GM12878 (cell line): ENCODE results near the gene DIP2C. TPM values are rescaled to one million over a fixed set of nuclear protein-coding genes. Genes with fewer than 3 reads are reported as not detected.

Source experiments
- ATAC-seq: fragments of 200-7000 bp; cut with Tn5 transposase; 3 replicates; pipeline ENCODE4 v1.9.1; 2020; ENCODE audit warnings: mild to moderate bottlenecking, moderate library complexity
- BruUV-seq: library from RNA; stranded (reverse); fragments of 400-500 nt; replicated peaks from 2 replicates; lab custom pipeline; 2021; lab: Mats Ljungman, UMichigan
- CTCF ChIA-PET: fragments of 300-600 bp; sonication (Branson Sonifier 250); formaldehyde crosslinking; extraction: SDS; loops from one replicate; lab custom pipeline; 2021; ENCODE audit warnings: inconsistent platforms; lab: Yijun Ruan, JAX
- POLR2A ChIA-PET: fragments of 350-600 bp; formaldehyde crosslinking; extraction: SDS; loops from one replicate; lab custom pipeline; 2021; ENCODE audit warnings: inconsistent platforms; lab: Charles Lee
- RAD21 ChIA-PET: fragments of 300-600 bp; sonication (Branson Sonifier 250); formaldehyde crosslinking; loops from one replicate; lab custom pipeline; 2023; ENCODE audit warnings: antibody characterized with exemption; ENCODE audit not compliant: unreplicated experiment; lab: Charles Lee
- SMC1A ChIA-PET: fragments of 300-600 bp; sonication (Branson Sonifier 250); formaldehyde crosslinking; loops from one replicate; lab custom pipeline; 2023; ENCODE audit not compliant: unreplicated experiment, uncharacterized antibody; lab: Charles Lee
- DNase-seq: peaks from one replicate; pipeline ENCODE4 v3.0.0-alpha.2; 2011; ENCODE audit warnings: low read depth, low spot score
- FAIRE-seq: peaks from 3 replicates; lab custom pipeline; 2011; peaks lifted over from hg19 to GRCh38; lab: Jason Lieb, UNC
- H2AFZ ChIP-seq: 2 replicates; pipeline ENCODE4 v1.6.0; 2011; ENCODE audit warnings: low read depth, low read length, control low read depth; ENCODE audit not compliant: control insufficient read depth
- H3K27ac ChIP-seq: 2 replicates; pipeline ENCODE4 v1.5.1; 2011; ENCODE audit warnings: control low read depth; ENCODE audit not compliant: control insufficient read depth, insufficient read depth
- H3K27me3 ChIP-seq, 2 experiments: replicated peaks in 1 of 2; 2 replicates each; pipeline versions ENCODE4 v1.6.0 to v1.6.1; 2011; ENCODE audit warnings: low read length in 1 of 2; ENCODE audit not compliant: control insufficient read depth in 2 of 2, insufficient read depth in 2 of 2
- H3K36me3 ChIP-seq, 2 experiments: 2 replicates each; pipeline ENCODE4 v1.5.1; 2011; ENCODE audit warnings: low read length in 1 of 2; ENCODE audit not compliant: control insufficient read depth in 2 of 2, insufficient read depth in 2 of 2
- H3K4me1 ChIP-seq: 2 replicates; pipeline ENCODE4 v1.6.1; 2011; ENCODE audit warnings: mild to moderate bottlenecking, low read length, moderate library complexity, mixed read lengths; ENCODE audit not compliant: control insufficient read depth, insufficient read depth
- H3K4me2 ChIP-seq: 2 replicates; pipeline ENCODE4 v1.6.0; 2011; ENCODE audit warnings: control low read depth; ENCODE audit not compliant: control insufficient read depth, insufficient read depth
- H3K4me3 ChIP-seq: fragments of 200-600 bp; sonication (generic); 2 replicates; pipeline ENCODE4 v1.5.1; 2016
- H3K79me2 ChIP-seq: 2 replicates; pipeline ENCODE4 v1.6.0; 2011; ENCODE audit warnings: low read length; ENCODE audit not compliant: control insufficient read depth, insufficient read depth
- H3K9ac ChIP-seq: 2 replicates; pipeline ENCODE4 v1.8.0; 2011; ENCODE audit warnings: low read length, control low read depth, mixed read lengths; ENCODE audit not compliant: control insufficient read depth, insufficient read depth
- H3K9me3 ChIP-seq: replicated peaks from 3 replicates; pipeline ENCODE4 v1.5.1; 2011; ENCODE audit warnings: mild to moderate bottlenecking, low read length; ENCODE audit not compliant: control insufficient read depth, insufficient read depth
- H4K20me1 ChIP-seq: 2 replicates; pipeline ENCODE4 v1.6.0; 2011; ENCODE audit not compliant: control insufficient read depth, insufficient read depth
- CBX3 ChIP-seq: fragments of 200-600 bp; sonication (generic); IDR thresholded peaks from 2 replicates; pipeline ENCODE4 v1.6.1; 2016; ENCODE audit warnings: low read depth, borderline replicate concordance
- IRF4 ChIP-seq: IDR thresholded peaks from 2 replicates; pipeline ENCODE4 v1.6.1; 2011; ENCODE audit warnings: low read depth, low read length
- POLR2AphosphoS2 ChIP-seq: IDR thresholded peaks from 2 replicates; pipeline ENCODE4 v1.6.1; 2011; ENCODE audit warnings: low read depth, mild to moderate bottlenecking, low read length, improper control_type of control experiment, moderate library complexity
- WGBS: methylation state at CpG from one replicate; pipeline ENCODE4 v1.1.6; 2016; ENCODE audit warnings: low lambda C conversion rate; ENCODE audit not compliant: insufficient replicate concordance, insufficient coverage; ENCODE audit errors: missing lambda C conversion rate; 5-methylcytosine and 5-hydroxymethylcytosine counted together
- in situ Hi-C: fragments of 300-500 bp; cut with MboI; formaldehyde crosslinking; loops from 9 replicates; pipeline ENCODE4 v1.14.3; 2018; ENCODE audit warnings: mixed read lengths
- intact Hi-C: fragments of 100-400 bp; cut with micrococcal nuclease; formaldehyde crosslinking; loops from one replicate; pipeline ENCODE4 v1.14.2; 2022; ENCODE audit not compliant: unreplicated experiment
- polyA plus RNA-seq, 11 experiments: library from polyadenylated mRNA; depleted of rRNA in 4 of 11; unstranded in 6 of 11; stranded (reverse) in 5 of 11; fragments of >200 nt; fragmentation: Nextera tagmentation in 4 of 11; fragmentation: Illumina TruSeq in 1 of 11; extraction: Ambion mirVana in 4 of 11; extraction: Trizol in 1 of 11; gene quantifications; 1 replicate in 1 of 11; 2 replicates in 10 of 11; pipeline versions ENCODE4 v1.2.1 to v1.2.3, GENCODE V29; 2011 to 2016; ENCODE audit warnings: inconsistent platforms in 2 of 11, missing spikeins in 2 of 11, low read depth in 1 of 11
- total RNA-seq, 4 experiments: library from RNA; depleted of rRNA in 3 of 4; stranded (reverse); fragments of >200 nt in 3 of 4; fragmentation: Illumina TruSeq in 1 of 4; extraction: Trizol in 1 of 4; gene quantifications; 2 replicates each; pipeline versions ENCODE4 v1.2.1 to v1.2.3, GENCODE V29; 2013 to 2021
- TF ChIP-seq, protein P1 (sequence below): fragments of 450-650 bp; formaldehyde crosslinking; IDR thresholded peaks from 2 replicates; pipeline ENCODE4 v1.4.0; 2020; ENCODE audit warnings: mild to moderate bottlenecking, moderate library complexity

The DIP2C gene
- total and polyA plus RNA-seq, 10 of the 15 experiments (the other 5 are each of a cell fraction or from before 2014, with no cell fraction given): 0.01 to 0.10 (median 0.06) TPM

DNA sequence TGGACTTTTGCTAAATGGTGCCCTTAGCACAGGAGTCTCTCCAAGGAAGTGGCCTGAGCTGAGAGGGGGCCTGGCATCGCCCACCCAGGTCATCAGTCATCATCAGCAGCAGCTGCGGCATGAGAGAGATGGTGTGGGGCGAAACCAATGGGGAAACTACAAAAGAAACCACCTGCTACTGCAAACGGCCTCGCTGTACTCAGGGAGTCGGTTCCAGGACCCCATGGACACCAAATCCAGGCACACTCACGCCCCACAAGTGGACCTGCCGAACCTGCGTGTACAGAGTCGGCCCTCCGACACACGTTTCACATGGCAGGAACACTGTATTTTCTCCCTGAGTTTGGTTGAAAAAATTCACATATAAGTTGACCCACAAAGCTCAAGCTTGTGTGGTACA lies 37.8 kb downstream of the DIP2C start:
- intact Hi-C loops: no loop called here
- in situ Hi-C loops: no loop called here
- Histone ChIP-seq H3K4me1 (no peaks in the 10 kb centered on the region), H3K9me3 (no peaks in the 10 kb centered on the region), H2AFZ (no peak overlapping the region), H3K36me3 (no peaks in the 10 kb centered on the region), H4K20me1 (no peaks in the 10 kb centered on the region), H3K4me2 (no peak overlapping the region), H3K4me3 (no peak overlapping the region), H3K27ac (no peak overlapping the region), H3K27me3 (no peaks in the 10 kb centered on the region), H3K79me2 (no peaks in the 10 kb centered on the region), H3K9ac (no peak overlapping the region)
- ChIA-PET SMC1A (no interaction called here), POLR2A (no interaction called here), CTCF (no interaction called here), RAD21 (no interaction called here)
- FAIRE-seq (no peak), DNase-seq (no peak), ATAC-seq (no peak)
- TF ChIP-seq POLR2AphosphoS2 (no peak), CBX3 (no peak), IRF4 (no peak)
- WGBS: 51% methylated on average over 12 of the region's 12 CpGs
- BruUV-seq: no TSS peak

DNA sequence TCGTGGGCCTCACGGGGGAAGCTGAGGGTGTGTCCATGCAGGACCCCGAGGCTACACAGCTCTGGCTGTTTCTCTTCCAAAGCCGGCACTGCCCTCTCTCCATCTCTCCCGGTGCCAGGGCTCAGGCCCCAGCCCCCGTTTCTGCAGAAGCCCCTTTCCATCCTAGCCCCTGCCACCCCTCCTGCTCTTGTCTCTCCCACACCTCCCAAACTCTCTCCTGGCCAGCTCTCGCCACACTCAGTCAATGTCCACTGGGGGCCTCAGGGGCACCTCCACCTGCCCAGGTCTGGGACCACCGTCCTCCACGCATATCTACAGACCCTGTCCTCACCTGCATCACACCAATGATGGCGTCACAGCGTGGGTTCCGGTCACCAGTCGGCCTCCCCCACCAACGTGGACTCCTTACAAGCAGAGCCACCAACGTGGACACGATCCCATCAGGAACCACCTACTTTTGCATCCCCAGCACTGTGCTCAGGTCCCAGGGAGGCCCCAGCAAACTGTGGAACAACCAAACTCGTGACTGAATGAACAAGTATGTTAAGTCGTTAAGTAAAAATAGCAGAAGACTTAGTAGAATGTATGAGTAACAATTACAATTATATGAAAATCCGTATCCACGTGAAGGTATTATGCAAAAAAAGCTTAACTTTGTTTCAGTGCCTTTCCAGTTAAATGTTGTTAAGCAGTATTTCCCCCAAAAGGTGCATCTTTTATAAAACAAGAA lies 38.4 kb downstream of the DIP2C start:
- no peak overlapping the region for H3K9ac ChIP-seq
- BruUV-seq: no TSS peak
- RAD21 ChIA-PET: no interaction called here
- no peaks in the 10 kb centered on the region for H3K36me3 ChIP-seq
- no peak for ATAC-seq
- TF ChIP-seq, protein P1, sequence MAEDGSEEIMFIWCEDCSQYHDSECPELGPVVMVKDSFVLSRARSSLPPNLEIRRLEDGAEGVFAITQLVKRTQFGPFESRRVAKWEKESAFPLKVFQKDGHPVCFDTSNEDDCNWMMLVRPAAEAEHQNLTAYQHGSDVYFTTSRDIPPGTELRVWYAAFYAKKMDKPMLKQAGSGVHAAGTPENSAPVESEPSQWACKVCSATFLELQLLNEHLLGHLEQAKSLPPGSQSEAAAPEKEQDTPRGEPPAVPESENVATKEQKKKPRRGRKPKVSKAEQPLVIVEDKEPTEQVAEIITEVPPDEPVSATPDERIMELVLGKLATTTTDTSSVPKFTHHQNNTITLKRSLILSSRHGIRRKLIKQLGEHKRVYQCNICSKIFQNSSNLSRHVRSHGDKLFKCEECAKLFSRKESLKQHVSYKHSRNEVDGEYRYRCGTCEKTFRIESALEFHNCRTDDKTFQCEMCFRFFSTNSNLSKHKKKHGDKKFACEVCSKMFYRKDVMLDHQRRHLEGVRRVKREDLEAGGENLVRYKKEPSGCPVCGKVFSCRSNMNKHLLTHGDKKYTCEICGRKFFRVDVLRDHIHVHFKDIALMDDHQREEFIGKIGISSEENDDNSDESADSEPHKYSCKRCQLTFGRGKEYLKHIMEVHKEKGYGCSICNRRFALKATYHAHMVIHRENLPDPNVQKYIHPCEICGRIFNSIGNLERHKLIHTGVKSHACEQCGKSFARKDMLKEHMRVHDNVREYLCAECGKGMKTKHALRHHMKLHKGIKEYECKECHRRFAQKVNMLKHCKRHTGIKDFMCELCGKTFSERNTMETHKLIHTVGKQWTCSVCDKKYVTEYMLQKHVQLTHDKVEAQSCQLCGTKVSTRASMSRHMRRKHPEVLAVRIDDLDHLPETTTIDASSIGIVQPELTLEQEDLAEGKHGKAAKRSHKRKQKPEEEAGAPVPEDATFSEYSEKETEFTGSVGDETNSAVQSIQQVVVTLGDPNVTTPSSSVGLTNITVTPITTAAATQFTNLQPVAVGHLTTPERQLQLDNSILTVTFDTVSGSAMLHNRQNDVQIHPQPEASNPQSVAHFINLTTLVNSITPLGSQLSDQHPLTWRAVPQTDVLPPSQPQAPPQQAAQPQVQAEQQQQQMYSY (CRISPR knock-in tag): no peak
- TF ChIP-seq, all 136 proteins: peak for 0
- Histone ChIP-seq H3K4me3 (no peak overlapping the region), H2AFZ (no peak overlapping the region), H3K4me2 (no peak overlapping the region), H3K9me3 (no peaks in the 10 kb centered on the region), H4K20me1 (no peaks in the 10 kb centered on the region), H3K27me3 (no peaks in the 10 kb centered on the region), H3K79me2 (no peaks in the 10 kb centered on the region), H3K27ac (no peak overlapping the region), H3K4me1 (no peaks in the 10 kb centered on the region)
- 30% methylated on average over 20 of the region's 20 CpGs for WGBS
- intact Hi-C loops: no loop called here
- CTCF ChIA-PET: no interaction called here
- POLR2A ChIA-PET: no interaction called here
- DNase-seq (no peak), FAIRE-seq (no peak)
- SMC1A ChIA-PET: no interaction called here
- in situ Hi-C loops: no loop called here
